GM23248 (cell line): ENCODE data around the gene BRD1.

Experiments
- EZH2 ChIP-seq: fragments of 200-600 bp; sonication (generic); IDR thresholded peaks from 2 replicates; pipeline ENCODE4 v1.6.1; 2018; ENCODE audit warnings: antibody characterized with exemption, mild to moderate bottlenecking; ENCODE audit not compliant: insufficient read depth, poor library complexity, severe bottlenecking
- EZH2phosphoT487 ChIP-seq: fragments of 200-600 bp; sonication (generic); IDR thresholded peaks from 2 replicates; pipeline ENCODE4 v1.6.1; 2018; ENCODE audit warnings: antibody characterized with exemption, moderate library complexity, mild to moderate bottlenecking, low read depth; ENCODE audit not compliant: insufficient read depth

DNA sequence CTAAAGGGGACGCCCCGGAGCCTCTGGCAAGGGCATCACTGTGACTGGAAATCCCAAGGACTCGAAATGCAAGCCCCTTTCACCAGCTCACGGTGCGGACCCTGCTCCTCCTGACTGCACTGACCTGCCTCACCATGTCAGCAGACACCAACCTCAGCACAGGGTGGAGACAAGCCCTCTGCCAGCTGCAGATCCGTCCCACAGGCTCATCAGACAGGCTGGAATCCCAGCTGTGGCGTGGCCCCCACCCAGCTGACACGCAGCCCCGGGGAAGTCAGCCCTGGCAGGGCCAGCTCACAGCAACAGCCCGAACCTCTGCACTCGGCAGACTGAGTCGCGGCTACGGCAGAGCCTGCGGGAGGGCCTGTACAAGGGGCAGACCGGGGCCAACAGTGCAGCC, 36.8 kb downstream of the BRD1 start:
- TF ChIP-seq EZH2 (no peak), EZH2phosphoT487 (no peak)
